Aortic smooth muscle cell (primary cell): ENCODE data around the gene HMCES. TPM values are rescaled to one million over a fixed set of nuclear protein-coding genes. Genes with fewer than 3 reads are reported as not detected.

Experiments
- total RNA-seq: library from RNA; depleted of rRNA; stranded (reverse); fragments of >200 nt; gene quantifications from 2 replicates; pipeline ENCODE4 v1.2.3, GENCODE V29; 2014

The HMCES gene
- total RNA-seq, result 19.0 and 20.2 TPM in 2 replicates

GRCh38 chr3:129278439-129278965 lies at the start of gene HMCES:
TSS of gene HMCES (plus strand) at chr3:129278870. CDS start at chr3:129279733, 863 bp downstream.

GRCh38 chr3:129249284-129250065 lies 29.2 kb upstream of the HMCES start, which contains the start of gene COPG1:
TSS of gene COPG1 (plus strand) at chr3:129249606. CDS start at chr3:129249710, 104 bp downstream.

Other genes starting within 250 kb of the HMCES start
- gene GP9, start 218.1 kb upstream of the HMCES start, total RNA-seq, result not detected in 2 replicates
- 10.8 and 11.8 TPM in 2 replicates for gene RAB43, start 157.1 kb upstream of the HMCES start, total RNA-seq
- 32.5 and 37.4 TPM in 2 replicates for gene ISY1, start 117.8 kb upstream of the HMCES start, total RNA-seq
- 214 and 245 TPM in 2 replicates for gene CNBP, start 95.0 kb upstream of the HMCES start, total RNA-seq
- 542 and 549 TPM in 2 replicates for gene COPG1, start 29.3 kb upstream of the HMCES start, total RNA-seq
- not detected in 2 replicates for gene EFCAB12, start 149.8 kb downstream of the HMCES start, total RNA-seq
- gene MBD4, start 161.1 kb downstream of the HMCES start, total RNA-seq, result 15.7 and 18.3 TPM in 2 replicates
- 26.6 and 29.0 TPM in 2 replicates for gene IFT122, start 161.4 kb downstream of the HMCES start, total RNA-seq
- gene RHO, start 249.8 kb downstream of the HMCES start, total RNA-seq, result under 0.01 TPM in 1 of 2 replicates, not detected in the other